ENCODE measurements around the gene DHCR7.

The DHCR7 gene

DNA sequence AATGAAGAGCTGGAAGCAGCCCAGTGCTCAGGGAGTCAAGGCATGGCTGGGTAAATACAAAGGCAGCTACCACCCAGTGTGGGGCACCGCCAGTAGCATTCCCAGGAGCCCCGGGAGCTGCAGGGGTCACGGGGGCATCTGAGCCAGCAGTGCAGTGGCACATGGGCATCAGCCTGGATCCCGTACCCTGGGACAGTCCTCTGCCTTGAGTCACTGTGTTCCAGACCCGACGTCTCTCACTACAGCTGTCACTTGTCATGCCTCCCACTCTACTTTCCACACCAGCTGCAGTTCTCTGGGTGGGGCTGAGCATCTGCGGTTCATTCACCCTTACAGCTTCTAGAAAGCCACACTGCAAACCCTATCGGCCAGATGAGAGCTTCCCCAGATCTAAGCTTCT, 29.6 kb downstream of the DHCR7 start:
- Histone ChIP-seq H3K27ac (replicated peaks) (no peak overlapping the region), H3K27me3 (ENCODE audit: insufficient read depth, poor library complexity, severe bottlenecking) (no peaks in the 10 kb centered on the region)
- TF ChIP-seq SPI1 (IDR thresholded peaks at IDR 0.05; ENCODE audit: borderline replicate concordance, low read depth) (no peak), GABPA (IDR thresholded peaks at IDR 0.05; ENCODE audit: low read depth) (no peak), POLR2AphosphoS5 (IDR thresholded peaks at IDR 0.05; ENCODE audit: low read depth) (no peak)
- TF ChIP-seq, protein P1, sequence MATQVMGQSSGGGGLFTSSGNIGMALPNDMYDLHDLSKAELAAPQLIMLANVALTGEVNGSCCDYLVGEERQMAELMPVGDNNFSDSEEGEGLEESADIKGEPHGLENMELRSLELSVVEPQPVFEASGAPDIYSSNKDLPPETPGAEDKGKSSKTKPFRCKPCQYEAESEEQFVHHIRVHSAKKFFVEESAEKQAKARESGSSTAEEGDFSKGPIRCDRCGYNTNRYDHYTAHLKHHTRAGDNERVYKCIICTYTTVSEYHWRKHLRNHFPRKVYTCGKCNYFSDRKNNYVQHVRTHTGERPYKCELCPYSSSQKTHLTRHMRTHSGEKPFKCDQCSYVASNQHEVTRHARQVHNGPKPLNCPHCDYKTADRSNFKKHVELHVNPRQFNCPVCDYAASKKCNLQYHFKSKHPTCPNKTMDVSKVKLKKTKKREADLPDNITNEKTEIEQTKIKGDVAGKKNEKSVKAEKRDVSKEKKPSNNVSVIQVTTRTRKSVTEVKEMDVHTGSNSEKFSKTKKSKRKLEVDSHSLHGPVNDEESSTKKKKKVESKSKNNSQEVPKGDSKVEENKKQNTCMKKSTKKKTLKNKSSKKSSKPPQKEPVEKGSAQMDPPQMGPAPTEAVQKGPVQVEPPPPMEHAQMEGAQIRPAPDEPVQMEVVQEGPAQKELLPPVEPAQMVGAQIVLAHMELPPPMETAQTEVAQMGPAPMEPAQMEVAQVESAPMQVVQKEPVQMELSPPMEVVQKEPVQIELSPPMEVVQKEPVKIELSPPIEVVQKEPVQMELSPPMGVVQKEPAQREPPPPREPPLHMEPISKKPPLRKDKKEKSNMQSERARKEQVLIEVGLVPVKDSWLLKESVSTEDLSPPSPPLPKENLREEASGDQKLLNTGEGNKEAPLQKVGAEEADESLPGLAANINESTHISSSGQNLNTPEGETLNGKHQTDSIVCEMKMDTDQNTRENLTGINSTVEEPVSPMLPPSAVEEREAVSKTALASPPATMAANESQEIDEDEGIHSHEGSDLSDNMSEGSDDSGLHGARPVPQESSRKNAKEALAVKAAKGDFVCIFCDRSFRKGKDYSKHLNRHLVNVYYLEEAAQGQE (IDR thresholded peaks at IDR 0.05; ENCODE audit: insufficient replicate concordance, low read depth): no peak
- TF ChIP-seq, protein P2, sequence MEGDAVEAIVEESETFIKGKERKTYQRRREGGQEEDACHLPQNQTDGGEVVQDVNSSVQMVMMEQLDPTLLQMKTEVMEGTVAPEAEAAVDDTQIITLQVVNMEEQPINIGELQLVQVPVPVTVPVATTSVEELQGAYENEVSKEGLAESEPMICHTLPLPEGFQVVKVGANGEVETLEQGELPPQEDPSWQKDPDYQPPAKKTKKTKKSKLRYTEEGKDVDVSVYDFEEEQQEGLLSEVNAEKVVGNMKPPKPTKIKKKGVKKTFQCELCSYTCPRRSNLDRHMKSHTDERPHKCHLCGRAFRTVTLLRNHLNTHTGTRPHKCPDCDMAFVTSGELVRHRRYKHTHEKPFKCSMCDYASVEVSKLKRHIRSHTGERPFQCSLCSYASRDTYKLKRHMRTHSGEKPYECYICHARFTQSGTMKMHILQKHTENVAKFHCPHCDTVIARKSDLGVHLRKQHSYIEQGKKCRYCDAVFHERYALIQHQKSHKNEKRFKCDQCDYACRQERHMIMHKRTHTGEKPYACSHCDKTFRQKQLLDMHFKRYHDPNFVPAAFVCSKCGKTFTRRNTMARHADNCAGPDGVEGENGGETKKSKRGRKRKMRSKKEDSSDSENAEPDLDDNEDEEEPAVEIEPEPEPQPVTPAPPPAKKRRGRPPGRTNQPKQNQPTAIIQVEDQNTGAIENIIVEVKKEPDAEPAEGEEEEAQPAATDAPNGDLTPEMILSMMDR (IDR thresholded peaks at IDR 0.05; ENCODE audit: insufficient read depth, low read length): no peak

GRCh38 chr11:71414645-71415044, 33.5 kb downstream of the DHCR7 start:
- Histone ChIP-seq H3K27me3 (ENCODE audit: insufficient read depth, poor library complexity, severe bottlenecking) (no peaks in the 10 kb centered on the region), H3K4me3 (replicated peaks; ENCODE audit: insufficient read depth, low read length) (no peak overlapping the region), H3K27ac (replicated peaks) (no peak overlapping the region)
- TF ChIP-seq POLR2AphosphoS5 (IDR thresholded peaks at IDR 0.05; ENCODE audit: low read depth) (no peak), SPI1 (IDR thresholded peaks at IDR 0.05; ENCODE audit: borderline replicate concordance, low read depth) (no peak), GABPA (IDR thresholded peaks at IDR 0.05; ENCODE audit: low read depth) (no peak)
- TF ChIP-seq, protein P2 (IDR thresholded peaks at IDR 0.05; ENCODE audit: insufficient read depth, low read length): no peak
- TF ChIP-seq, protein P1 (IDR thresholded peaks at IDR 0.05; ENCODE audit: insufficient replicate concordance, low read depth): no peak
- DNase-seq (ENCODE audit: low read depth in 1 of 2, low spot score in 1 of 2): no peak

More for the DNA sequence above, 29.6 kb downstream of the DHCR7 start:
- H3K4me3 ChIP-seq (replicated peaks; ENCODE audit: insufficient read depth, low read length): no peak overlapping the region
- DNase-seq (ENCODE audit: low read depth in 1 of 2, low spot score in 1 of 2): no peak

DNA sequence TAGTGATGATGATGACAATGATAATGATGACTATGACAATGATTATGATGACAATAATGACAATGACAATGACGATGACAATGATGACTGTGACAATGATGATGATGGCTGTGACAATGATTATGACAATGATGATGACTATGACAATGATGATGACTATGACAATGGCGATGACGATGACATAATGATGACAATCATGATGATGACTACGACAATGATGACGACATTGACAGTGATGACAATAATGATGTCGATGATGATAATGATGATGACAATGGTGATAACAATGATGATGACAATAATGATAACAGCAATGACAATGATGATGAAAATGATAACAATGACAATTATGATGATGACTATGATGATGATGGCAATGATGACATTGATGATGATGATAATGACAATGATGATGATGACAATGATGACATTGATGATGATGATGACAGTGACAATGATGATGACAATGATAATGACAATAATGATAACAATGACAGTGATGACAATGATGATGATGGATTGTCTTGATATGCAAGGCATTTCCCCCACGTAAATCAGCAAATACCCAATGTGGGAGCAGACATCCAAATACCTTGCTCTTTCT, 37.7 kb downstream of the DHCR7 start:
- Histone ChIP-seq H3K4me3 (replicated peaks; ENCODE audit: insufficient read depth, low read length) (no peak overlapping the region), H3K27ac (replicated peaks) (no peak overlapping the region), H3K27me3 (ENCODE audit: insufficient read depth, poor library complexity, severe bottlenecking) (no peaks in the 10 kb centered on the region)
- DNase-seq (ENCODE audit: low read depth in 1 of 2, low spot score in 1 of 2): no peak
- no peak for TF ChIP-seq GABPA (IDR thresholded peaks at IDR 0.05; ENCODE audit: low read depth)

DNA sequence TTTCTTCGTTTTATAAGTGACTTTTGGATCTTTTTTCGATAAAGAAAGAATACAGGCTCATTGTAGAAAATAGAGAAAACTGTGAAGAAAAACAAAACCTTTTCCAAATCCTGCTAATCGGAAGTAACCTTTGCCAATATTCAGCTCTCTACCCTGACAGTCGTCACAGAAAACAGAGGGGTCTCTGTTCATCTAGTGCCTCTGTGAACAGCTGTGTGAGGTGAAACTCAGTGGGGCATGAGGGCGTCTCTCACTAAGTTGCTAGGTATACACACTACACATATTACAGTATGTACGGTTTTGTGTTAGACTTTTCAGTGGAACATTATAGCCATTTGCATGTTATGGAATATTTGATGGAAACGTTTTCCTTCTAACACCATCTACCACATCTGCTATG, 39.4 kb downstream of the DHCR7 start:
- TF ChIP-seq, protein P1 (IDR thresholded peaks at IDR 0.05; ENCODE audit: insufficient replicate concordance, low read depth): no peak
- TF ChIP-seq, protein P2 (IDR thresholded peaks at IDR 0.05; ENCODE audit: insufficient read depth, low read length): no peak
- TF ChIP-seq GABPA (IDR thresholded peaks at IDR 0.05; ENCODE audit: low read depth) (no peak), POLR2AphosphoS5 (IDR thresholded peaks at IDR 0.05; ENCODE audit: low read depth) (no peak), SPI1 (IDR thresholded peaks at IDR 0.05; ENCODE audit: borderline replicate concordance, low read depth) (no peak)
- Histone ChIP-seq H3K27me3 (ENCODE audit: insufficient read depth, poor library complexity, severe bottlenecking) (no peaks in the 10 kb centered on the region), H3K27ac (replicated peaks) (no peak overlapping the region), H3K4me3 (replicated peaks; ENCODE audit: insufficient read depth, low read length) (no peak overlapping the region)
- no peak for DNase-seq (ENCODE audit: low read depth in 1 of 2, low spot score in 1 of 2)
